NCI-H128 (cell line): Measurements from ENCODE around the gene HSD11B2.
A peak's percentile ranks its signal among the peaks of the same experiment; 100 is the strongest.

Experiments used
- DNase-seq: peaks from one replicate; lab custom pipeline; 2025; ENCODE audit not compliant: unreplicated experiment; lab: John Stamatoyannopoulos, UW

The HSD11B2 gene

GRCh38 chr16:67431775-67432505 is 1.0 kb downstream of the HSD11B2 start:
- DNase-seq = no peak

- no peak for DNase-seq
Measured at GRCh38 chr16:67432506-67432890, 1.6 kb downstream of the HSD11B2 start.

GRCh38 chr16:67433131-67433719 is 2.3 kb downstream of the HSD11B2 start:
- no peak for DNase-seq

GRCh38 chr16:67435758-67436164 is 4.8 kb downstream of the HSD11B2 start:
- no peak for DNase-seq

- no peak for DNase-seq
Measured at GRCh38 chr16:67436640-67437193, 5.8 kb downstream of the HSD11B2 start.

- no peak for DNase-seq
Measured at GRCh38 chr16:67437513-67437912, 6.6 kb downstream of the HSD11B2 start.

- no peak for DNase-seq
Measured at GRCh38 chr16:67438098-67438791, 7.3 kb downstream of the HSD11B2 start.

GRCh38 chr16:67438824-67439393 is 8.0 kb downstream of the HSD11B2 start:
- no peak for DNase-seq

GRCh38 chr16:67441271-67441753 is 10.4 kb downstream of the HSD11B2 start:
- peak; percentile 65 for DNase-seq

GRCh38 chr16:67441907-67442306 is 11.0 kb downstream of the HSD11B2 start:
- DNase-seq = no peak

GRCh38 chr16:67442581-67443255 is 11.8 kb downstream of the HSD11B2 start:
- DNase-seq = no peak

- DNase-seq = no peak
Measured at GRCh38 chr16:67443265-67443664, 12.3 kb downstream of the HSD11B2 start.

GRCh38 chr16:67444259-67445125 is 13.6 kb downstream of the HSD11B2 start:
- DNase-seq = no peak

GRCh38 chr16:67445126-67445426 is 14.2 kb downstream of the HSD11B2 start:
- DNase-seq = no peak

- DNase-seq = no peak
Measured at GRCh38 chr16:67445441-67445912, 14.6 kb downstream of the HSD11B2 start.

GRCh38 chr16:67445913-67446907 is 15.3 kb downstream of the HSD11B2 start:
- DNase-seq = no peak

GRCh38 chr16:67446968-67447507 is 16.1 kb downstream of the HSD11B2 start:
- DNase-seq = no peak

- DNase-seq = no peak
Measured at GRCh38 chr16:67447508-67448076, 16.7 kb downstream of the HSD11B2 start.
